NCI-H1417 treated with DMSO at 0.1 percent for 48 hours (cell line): ENCODE results near the gene KIAA1549.
"Not testable (repeated sequence)": the region's sequence is repeated elsewhere in the genome, so short reads cannot be mapped to it uniquely, and the experiment has no call there.

ENCODE experiments used
- DNase-seq: peaks from one replicate; lab custom pipeline; 2025; lab: John Stamatoyannopoulos, UW

KIAA1549 gene

GRCh38 chr7:138981332-138982203, at the start of gene KIAA1549:
KIAA1549 (minus strand) TSS chr7:138981389; CDS start chr7:138981269, 120 bp downstream.
- no peak for DNase-seq

GRCh38 chr7:139029353-139029752, 48.2 kb upstream of the KIAA1549 start:
- DNase-seq, result no peak

GRCh38 chr7:139026551-139026950, 45.4 kb upstream of the KIAA1549 start:
- no peak for DNase-seq

- DNase-seq, result not testable (repeated sequence)
Observed at GRCh38 chr7:139025861-139026260, 44.7 kb upstream of the KIAA1549 start.

GRCh38 chr7:139023076-139023475, 41.9 kb upstream of the KIAA1549 start:
- no peak for DNase-seq

- DNase-seq, result no peak
Observed at GRCh38 chr7:139022286-139022685, 41.1 kb upstream of the KIAA1549 start.

- no peak for DNase-seq
Observed at GRCh38 chr7:139018910-139019309, 37.7 kb upstream of the KIAA1549 start.

- DNase-seq, result peak; percentile 56
Observed at GRCh38 chr7:139016931-139017511, 35.8 kb upstream of the KIAA1549 start.

GRCh38 chr7:139011373-139011772, 30.2 kb upstream of the KIAA1549 start:
- no peak for DNase-seq

GRCh38 chr7:139004321-139005090, 23.3 kb upstream of the KIAA1549 start:
- DNase-seq, result no peak

GRCh38 chr7:138999414-138999813, 18.2 kb upstream of the KIAA1549 start:
- no peak for DNase-seq

- no peak for DNase-seq
Observed at GRCh38 chr7:138992052-138992531, 10.9 kb upstream of the KIAA1549 start.

- no peak for DNase-seq
Observed at GRCh38 chr7:138987686-138988085, 6.5 kb upstream of the KIAA1549 start.

- no peak for DNase-seq
Observed at GRCh38 chr7:138982204-138982623, 1.0 kb upstream of the KIAA1549 start.

- DNase-seq, result no peak
Observed at GRCh38 chr7:138980563-138981291, 462 bp downstream of the KIAA1549 start.

- no peak for DNase-seq
Observed at GRCh38 chr7:138979988-138980562, 1.1 kb downstream of the KIAA1549 start.

GRCh38 chr7:138979226-138979979, 1.8 kb downstream of the KIAA1549 start:
- DNase-seq, result no peak

GRCh38 chr7:138978541-138979184, 2.5 kb downstream of the KIAA1549 start:
- no peak for DNase-seq

GRCh38 chr7:138976161-138976560, 5.0 kb downstream of the KIAA1549 start:
- not testable (repeated sequence) for DNase-seq
